ENCODE results near the gene NDUFC2. TPM values are rescaled to one million over a fixed set of nuclear protein-coding genes. Genes with fewer than 3 reads are reported as not detected.

The NDUFC2 gene
- total and polyA plus RNA-seq, 2 donors (not counting 3 experiments of a cell fraction or from before 2014, with no cell fraction given), result 226 to 318 TPM

- BruUV-seq (replicated peaks), result no TSS peak
- peaks cover 3% of the 10 kb centered on the region for H3K4me1 ChIP-seq (ENCODE audit: control insufficient read depth, extremely low read depth, insufficient read depth, low read length)
- TF ChIP-seq POLR2AphosphoS5 (IDR thresholded peaks at IDR 0.05; ENCODE audit: insufficient read depth, low read depth, low read length) (no peak), GATA2 (IDR thresholded peaks at IDR 0.05; ENCODE audit: insufficient read depth, insufficient read length, low read depth, low read length) (no peak), MYC (IDR thresholded peaks at IDR 0.05; ENCODE audit: low read depth, low read length) (no peak), JUN (IDR thresholded peaks at IDR 0.05; ENCODE audit: borderline replicate concordance, insufficient read depth, insufficient read length, low read depth) (no peak), EZH2 (IDR thresholded peaks at IDR 0.05; ENCODE audit: borderline replicate concordance, low read depth, low read length, severe bottlenecking) (no peak), POLR2A (IDR thresholded peaks at IDR 0.05; ENCODE audit: low read depth, low read length) (no peak), FOS (IDR thresholded peaks at IDR 0.05; ENCODE audit: borderline replicate concordance, insufficient read depth, low read length) (no peak)
- TF ChIP-seq, protein P1, sequence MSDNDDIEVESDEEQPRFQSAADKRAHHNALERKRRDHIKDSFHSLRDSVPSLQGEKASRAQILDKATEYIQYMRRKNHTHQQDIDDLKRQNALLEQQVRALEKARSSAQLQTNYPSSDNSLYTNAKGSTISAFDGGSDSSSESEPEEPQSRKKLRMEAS (IDR thresholded peaks at IDR 0.05; ENCODE audit: insufficient read depth, insufficient read length), result no peak
- TF ChIP-seq, protein P2, sequence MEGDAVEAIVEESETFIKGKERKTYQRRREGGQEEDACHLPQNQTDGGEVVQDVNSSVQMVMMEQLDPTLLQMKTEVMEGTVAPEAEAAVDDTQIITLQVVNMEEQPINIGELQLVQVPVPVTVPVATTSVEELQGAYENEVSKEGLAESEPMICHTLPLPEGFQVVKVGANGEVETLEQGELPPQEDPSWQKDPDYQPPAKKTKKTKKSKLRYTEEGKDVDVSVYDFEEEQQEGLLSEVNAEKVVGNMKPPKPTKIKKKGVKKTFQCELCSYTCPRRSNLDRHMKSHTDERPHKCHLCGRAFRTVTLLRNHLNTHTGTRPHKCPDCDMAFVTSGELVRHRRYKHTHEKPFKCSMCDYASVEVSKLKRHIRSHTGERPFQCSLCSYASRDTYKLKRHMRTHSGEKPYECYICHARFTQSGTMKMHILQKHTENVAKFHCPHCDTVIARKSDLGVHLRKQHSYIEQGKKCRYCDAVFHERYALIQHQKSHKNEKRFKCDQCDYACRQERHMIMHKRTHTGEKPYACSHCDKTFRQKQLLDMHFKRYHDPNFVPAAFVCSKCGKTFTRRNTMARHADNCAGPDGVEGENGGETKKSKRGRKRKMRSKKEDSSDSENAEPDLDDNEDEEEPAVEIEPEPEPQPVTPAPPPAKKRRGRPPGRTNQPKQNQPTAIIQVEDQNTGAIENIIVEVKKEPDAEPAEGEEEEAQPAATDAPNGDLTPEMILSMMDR (IDR thresholded peaks at IDR 0.05; ENCODE audit: extremely low read depth in 1 of 2, insufficient read depth in 1 of 2, low read depth in 1 of 2, low read length in 2 of 2), result no peak
- intact Hi-C loops (cut with micrococcal nuclease) (no loop called here), dilution Hi-C loops (cut with MboI; ENCODE audit: extremely low pct_ligation_motif_present, low sequenced_read_pairs) (no loop called here)
- ChIA-PET POLR2A (no interaction called here), CTCF (interaction anchor here (1.2 to 1.6 kb wide), 3 partner anchors 10 to 509 kb away, joined by 3 to 5 read pairs (median 3); no protein-coding TSS in a partner anchor)
- DNase-seq (ENCODE audit: low read depth, low spot score), result no peak
- no peak overlapping the region for H2AFZ ChIP-seq (ENCODE audit: low read depth, low read length)
- no peak overlapping the region for H3K9ac ChIP-seq (replicated peaks; ENCODE audit: extremely low read depth, insufficient read depth, low read length)
- H3K27me3 ChIP-seq (ENCODE audit: control insufficient read depth in 2 of 2, insufficient read depth in 2 of 2, low read length in 2 of 2), result no peaks in the 10 kb centered on the region
- no peak overlapping the region for H3K4me2 ChIP-seq (ENCODE audit: insufficient read depth, low read length)
- H3K9me1 ChIP-seq (replicated peaks; ENCODE audit: control insufficient read depth, extremely low read depth, insufficient read depth, low read length), result no peaks in the 10 kb centered on the region
- no peaks in the 10 kb centered on the region for H4K20me1 ChIP-seq (replicated peaks; ENCODE audit: control insufficient read depth, extremely low read depth, insufficient read depth, low read length)
- H3K4me3 ChIP-seq (replicated peaks in 1 of 3; ENCODE audit: insufficient read depth in 1 of 3, low read depth in 1 of 3, low read length in 3 of 3), result no peak overlapping the region
- H3K27ac ChIP-seq (ENCODE audit: insufficient read depth, low read depth, low read length), result no peak overlapping the region
- no peaks in the 10 kb centered on the region for H3K79me2 ChIP-seq (ENCODE audit: control insufficient read depth, insufficient read depth, low read length)
- H3K9me3 ChIP-seq (replicated peaks; ENCODE audit: control insufficient read depth, insufficient read depth, low read length), result no peaks in the 10 kb centered on the region
- no peaks in the 10 kb centered on the region for H3K36me3 ChIP-seq (ENCODE audit: control insufficient read depth in 2 of 2, extremely low read depth in 1 of 2, insufficient read depth in 2 of 2, low read length in 2 of 2)
- no peak for FAIRE-seq
Measured at GRCh38 chr11:78054971-78055370, 24.7 kb downstream of the NDUFC2 start.

Data from endothelial cell of umbilical vein (primary cell).